Naive thymus-derived CD8-positive, alpha-beta T cell (primary cell): ENCODE measurements around the gene REEP1. TPM values are rescaled to one million over a fixed set of nuclear protein-coding genes. Genes with fewer than 3 reads are reported as not detected.
"Not testable (repeated sequence)": the region's sequence is repeated elsewhere in the genome, so short reads cannot be mapped to it uniquely, and the experiment has no call there.

ENCODE experiments used
- ATAC-seq, 2 donors: fragments of 150-1000 bp; cut with Tn5 transposase in 1 of 2; sonication (Bioruptor Pico), chemical (Tn5 transposase) in 1 of 2; 1 replicate in 1 of 2; 2 replicates in 1 of 2; pipeline ENCODE4 v1.10.0; 2021; ENCODE audit warnings: mild to moderate bottlenecking in 2 of 2, moderate library complexity in 2 of 2
- POLR2A ChIA-PET: fragments of 350-600 bp; sonication (Branson Sonifier 250); formaldehyde crosslinking; loops from one replicate; lab custom pipeline; 2021; ENCODE audit warnings: antibody characterized with exemption; lab: Charles Lee
- DNase-seq, 10 donors: peaks; one replicate each; pipeline versions ENCODE4 v3.0.0 to v3.0.0-alpha.2; 2020 to 2022
- H3K27ac Mint-ChIP-seq, 10 donors: one replicate each; pipeline ENCODE4 v1.8.0; 2020 to 2022; ENCODE audit warnings: mild to moderate bottlenecking in 10 of 10, mixed read lengths in 10 of 10, moderate library complexity in 4 of 10, inconsistent platforms in 1 of 10
- H3K27me3 Mint-ChIP-seq, 5 donors: one replicate each; pipeline ENCODE4 v1.8.0; 2021 to 2022; ENCODE audit warnings: mixed read lengths in 5 of 5
- H3K36me3 Mint-ChIP-seq, 3 donors: one replicate each; pipeline ENCODE4 v1.8.0; 2020 to 2022; ENCODE audit warnings: mixed read lengths in 3 of 3, mild to moderate bottlenecking in 2 of 3, inconsistent platforms in 1 of 3
- H3K4me1 Mint-ChIP-seq, 4 donors: one replicate each; pipeline ENCODE4 v1.8.0; 2021 to 2022; ENCODE audit warnings: mixed read lengths in 4 of 4
- H3K4me3 Mint-ChIP-seq, 10 donors: one replicate each; pipeline ENCODE4 v1.8.0; 2020 to 2022; ENCODE audit warnings: mild to moderate bottlenecking in 10 of 10, mixed read lengths in 10 of 10, moderate library complexity in 6 of 10, inconsistent platforms in 1 of 10
- H3K9me3 Mint-ChIP-seq, 9 donors: one replicate each; pipeline ENCODE4 v1.8.0; 2020 to 2022; ENCODE audit warnings: mixed read lengths in 9 of 9, mild to moderate bottlenecking in 3 of 9, inconsistent platforms in 1 of 9, moderate library complexity in 1 of 9
- polyA plus RNA-seq, 3 donors: library from polyadenylated mRNA; unstranded; fragments of 300-500 nt; fragmentation: Illumina TruSeq; gene quantifications; one replicate each; pipeline ENCODE4 v1.2.3, GENCODE V29; 2021
- total RNA-seq, 8 experiments: library from RNA in 2 of 8; stranded (reverse) in 2 of 8; gene quantifications; one replicate each; pipeline ENCODE4 v1.2.3 and lab custom pipeline; 2021 to 2026

The REEP1 gene
- total and polyA plus RNA-seq, 5 experiments from 2014 or later: 0.10 TPM; not detected in 4

GRCh38 chr2:86367499-86367777, 30.0 kb upstream of the REEP1 start:
- POLR2A ChIA-PET: interaction anchor here (1.8 kb wide), 1 partner anchor 74 kb away, joined by 4 read pairs; no protein-coding TSS in a partner anchor
- Mint-ChIP-seq H3K4me3 (peak overlapping the region in 1 of 10 donors; percentile 58), H3K4me1 (peaks cover 21 to 56% (median 43%) of the 10 kb centered on the region in 4 donors), H3K36me3 (peaks cover 0 to 4% (median 3%) of the 10 kb centered on the region in 3 donors), H3K27ac (peak overlapping the region in 6 of 10 donors; percentile 65 to 83 (median 72)), H3K9me3 (peaks cover 0 to 9% (median 1%) of the 10 kb centered on the region in 9 donors), H3K27me3 (no peaks in the 10 kb centered on the region)
- no peak for ATAC-seq
- DNase-seq: no peak

GRCh38 chr2:86366651-86367498, 29.4 kb upstream of the REEP1 start:
- no peak for DNase-seq
- no peak for ATAC-seq
- no peaks in the 10 kb centered on the region for H3K27me3 Mint-ChIP-seq
- peak overlapping the region in 2 of 10 donors; percentile 16 to 58 for H3K4me3 Mint-ChIP-seq
- peaks cover 0 to 4% (median 3%) of the 10 kb centered on the region in 3 donors for H3K36me3 Mint-ChIP-seq
- POLR2A ChIA-PET: interaction anchor here (1.2 to 1.8 kb wide), 2 partner anchors 29 to 75 kb away, joined by 3 to 4 read pairs; no protein-coding TSS in a partner anchor
- peaks cover 0 to 9% (median 1%) of the 10 kb centered on the region in 9 donors for H3K9me3 Mint-ChIP-seq
- peaks cover 16 to 51% (median 38%) of the 10 kb centered on the region in 4 donors for H3K4me1 Mint-ChIP-seq
- peak overlapping the region in 7 of 10 donors; percentile 30 to 83 (median 69) for H3K27ac Mint-ChIP-seq

- DNase-seq (no peak), ATAC-seq (no peak)
- peaks cover 0 to 4% (median 0%) of the 10 kb centered on the region in 3 donors for H3K36me3 Mint-ChIP-seq
- H3K9me3 Mint-ChIP-seq: peaks cover 0 to 6% (median 1%) of the 10 kb centered on the region in 9 donors
- peaks cover 11 to 31% (median 26%) of the 10 kb centered on the region in 4 donors for H3K4me1 Mint-ChIP-seq
- peaks cover 0 to 2% (median 0%) of the 10 kb centered on the region in 5 donors for H3K27me3 Mint-ChIP-seq
- H3K4me3 Mint-ChIP-seq: no peak overlapping the region
- POLR2A ChIA-PET: no interaction called here
- H3K27ac Mint-ChIP-seq: no peak overlapping the region
Observed at GRCh38 chr2:86364894-86365293, 27.5 kb upstream of the REEP1 start.

GRCh38 chr2:86360776-86361175, 23.4 kb upstream of the REEP1 start:
- Mint-ChIP-seq H3K4me3 (no peak overlapping the region), H3K9me3 (peaks cover 0 to 1% (median 0%) of the 10 kb centered on the region in 9 donors), H3K27me3 (peaks cover 0 to 4% (median 1%) of the 10 kb centered on the region in 5 donors), H3K4me1 (peaks cover 0 to 6% (median 0%) of the 10 kb centered on the region in 4 donors), H3K36me3 (no peaks in the 10 kb centered on the region), H3K27ac (no peak overlapping the region)
- ATAC-seq (no peak), DNase-seq (no peak)
- POLR2A ChIA-PET: no interaction called here

DNA sequence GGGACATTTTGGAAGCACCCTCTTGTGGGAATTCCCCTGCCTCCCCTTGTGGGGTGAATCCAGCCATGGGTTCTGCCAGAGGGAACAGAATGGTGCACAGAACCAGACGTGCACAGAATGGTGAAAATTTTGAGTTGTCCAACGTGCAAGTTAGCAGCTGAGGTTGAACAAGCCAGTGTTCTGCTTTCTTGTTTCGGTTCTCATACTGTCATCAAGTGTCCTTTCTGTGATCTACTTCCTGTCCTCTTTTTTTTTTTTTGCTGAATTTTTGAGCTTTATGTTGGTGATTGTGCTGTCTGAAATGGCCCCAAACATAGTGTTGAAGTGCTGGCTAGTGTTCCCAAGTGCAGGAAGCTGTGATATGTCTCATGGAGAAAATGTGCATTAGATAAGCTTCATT, 21.5 kb upstream of the REEP1 start:
- H3K27ac Mint-ChIP-seq: peak overlapping the region in 1 of 10 donors; percentile 49
- H3K4me1 Mint-ChIP-seq: peaks cover 0 to 6% (median 0%) of the 10 kb centered on the region in 4 donors
- POLR2A ChIA-PET: no interaction called here
- H3K27me3 Mint-ChIP-seq: peaks cover 0 to 6% (median 2%) of the 10 kb centered on the region in 5 donors
- ATAC-seq (no peak), DNase-seq (no peak)
- no peak overlapping the region for H3K4me3 Mint-ChIP-seq
- no peaks in the 10 kb centered on the region for H3K36me3 Mint-ChIP-seq
- no peaks in the 10 kb centered on the region for H3K9me3 Mint-ChIP-seq

DNA sequence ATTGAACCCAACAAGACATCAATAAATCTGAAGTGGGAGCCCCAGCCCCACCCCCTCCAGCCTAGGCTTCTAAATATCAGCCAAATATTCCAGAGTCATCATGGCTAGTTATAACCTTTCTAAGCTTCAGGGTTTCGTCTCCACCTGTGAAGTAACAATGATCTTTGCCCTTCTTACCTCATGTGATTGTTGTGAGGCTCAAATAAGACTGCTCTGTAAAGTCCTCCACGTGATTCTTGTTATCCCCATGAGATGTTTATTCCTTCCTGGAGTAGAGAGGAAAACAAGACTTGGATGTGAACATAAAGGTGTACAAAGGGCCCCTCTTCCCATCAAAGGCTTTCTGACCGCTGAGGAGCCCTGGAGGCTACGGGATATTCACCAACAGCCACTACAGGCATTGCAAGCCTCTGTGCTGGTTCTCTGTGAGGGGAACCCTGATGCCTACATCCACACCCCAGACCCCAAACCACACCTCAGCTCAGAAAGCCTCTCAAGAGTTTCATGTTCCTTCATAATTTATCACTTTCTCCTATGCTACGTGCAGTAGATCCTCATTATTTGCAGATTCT, 20.1 kb upstream of the REEP1 start:
- Mint-ChIP-seq H3K4me1 (peaks cover 0 to 6% (median 0%) of the 10 kb centered on the region in 4 donors), H3K4me3 (no peak overlapping the region), H3K36me3 (no peaks in the 10 kb centered on the region), H3K27me3 (peaks cover 0 to 8% (median 5%) of the 10 kb centered on the region in 5 donors), H3K27ac (no peak overlapping the region), H3K9me3 (no peaks in the 10 kb centered on the region)
- ATAC-seq: no peak
- no peak for DNase-seq
- POLR2A ChIA-PET: interaction anchor here (0.5 kb wide), 1 partner anchor 43 kb away, joined by 4 read pairs; no protein-coding TSS in a partner anchor

- peaks cover 0 to 8% (median 0%) of the 10 kb centered on the region in 9 donors for H3K9me3 Mint-ChIP-seq
- H3K27me3 Mint-ChIP-seq: peaks cover 6 to 18% (median 10%) of the 10 kb centered on the region in 5 donors
- H3K4me3 Mint-ChIP-seq: no peak overlapping the region
- H3K36me3 Mint-ChIP-seq: peaks cover 0 to 3% (median 0%) of the 10 kb centered on the region in 3 donors
- no peaks in the 10 kb centered on the region for H3K4me1 Mint-ChIP-seq
- ATAC-seq (no peak), DNase-seq (no peak)
- POLR2A ChIA-PET: no interaction called here
- H3K27ac Mint-ChIP-seq: peak overlapping the region in 1 of 10 donors; percentile 50
Observed at GRCh38 chr2:86352727-86353221, 15.3 kb upstream of the REEP1 start.

GRCh38 chr2:86352137-86352726, 14.8 kb upstream of the REEP1 start:
- ATAC-seq (no peak), DNase-seq (no peak)
- Mint-ChIP-seq H3K4me1 (no peaks in the 10 kb centered on the region), H3K36me3 (peaks cover 0 to 3% (median 0%) of the 10 kb centered on the region in 3 donors), H3K4me3 (no peak overlapping the region), H3K9me3 (peaks cover 0 to 8% (median 0%) of the 10 kb centered on the region in 9 donors), H3K27me3 (peaks cover 9 to 20% (median 16%) of the 10 kb centered on the region in 5 donors), H3K27ac (peak overlapping the region in 1 of 10 donors; percentile 50)
- POLR2A ChIA-PET: interaction anchor here (1.6 kb wide), 1 partner anchor 13 kb away, joined by 5 read pairs; no protein-coding TSS in a partner anchor

DNA sequence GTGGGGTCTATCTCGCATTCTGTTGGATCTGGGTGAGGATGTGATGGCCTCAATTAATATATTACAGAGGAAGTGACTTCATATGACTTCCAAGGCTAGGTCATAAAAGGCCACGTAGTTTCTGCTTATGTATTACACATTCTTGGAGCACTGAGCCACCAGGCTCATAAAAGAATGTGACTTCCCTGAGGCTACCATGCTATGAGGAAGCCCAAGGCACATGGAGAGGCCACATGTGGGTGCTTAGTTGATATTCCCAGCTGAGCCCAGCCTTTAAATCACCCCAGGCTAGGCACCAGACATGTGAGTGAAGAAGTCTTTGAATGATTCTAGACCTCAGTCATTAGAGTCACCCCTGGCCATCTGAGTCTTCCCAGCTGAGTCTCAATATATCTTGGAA, 13.3 kb upstream of the REEP1 start:
- DNase-seq: no peak
- Mint-ChIP-seq H3K36me3 (peaks cover 0 to 3% (median 0%) of the 10 kb centered on the region in 3 donors), H3K9me3 (peaks cover 0 to 8% (median 0%) of the 10 kb centered on the region in 9 donors), H3K4me3 (no peak overlapping the region), H3K4me1 (no peaks in the 10 kb centered on the region), H3K27ac (no peak overlapping the region), H3K27me3 (peaks cover 9 to 22% (median 17%) of the 10 kb centered on the region in 5 donors)
- POLR2A ChIA-PET: interaction anchor here (1.6 kb wide), 1 partner anchor 11 kb away, joined by 5 read pairs; no protein-coding TSS in a partner anchor
- no peak for ATAC-seq

GRCh38 chr2:86347401-86347800, 10.0 kb upstream of the REEP1 start:
- Mint-ChIP-seq H3K27ac (no peak overlapping the region), H3K27me3 (peaks cover 10 to 30% (median 17%) of the 10 kb centered on the region in 5 donors), H3K4me3 (no peak overlapping the region), H3K4me1 (no peaks in the 10 kb centered on the region), H3K36me3 (peaks cover 0 to 6% (median 4%) of the 10 kb centered on the region in 3 donors), H3K9me3 (peaks cover 0 to 8% (median 4%) of the 10 kb centered on the region in 9 donors)
- DNase-seq (no peak), ATAC-seq (no peak)
- POLR2A ChIA-PET: no interaction called here

DNA sequence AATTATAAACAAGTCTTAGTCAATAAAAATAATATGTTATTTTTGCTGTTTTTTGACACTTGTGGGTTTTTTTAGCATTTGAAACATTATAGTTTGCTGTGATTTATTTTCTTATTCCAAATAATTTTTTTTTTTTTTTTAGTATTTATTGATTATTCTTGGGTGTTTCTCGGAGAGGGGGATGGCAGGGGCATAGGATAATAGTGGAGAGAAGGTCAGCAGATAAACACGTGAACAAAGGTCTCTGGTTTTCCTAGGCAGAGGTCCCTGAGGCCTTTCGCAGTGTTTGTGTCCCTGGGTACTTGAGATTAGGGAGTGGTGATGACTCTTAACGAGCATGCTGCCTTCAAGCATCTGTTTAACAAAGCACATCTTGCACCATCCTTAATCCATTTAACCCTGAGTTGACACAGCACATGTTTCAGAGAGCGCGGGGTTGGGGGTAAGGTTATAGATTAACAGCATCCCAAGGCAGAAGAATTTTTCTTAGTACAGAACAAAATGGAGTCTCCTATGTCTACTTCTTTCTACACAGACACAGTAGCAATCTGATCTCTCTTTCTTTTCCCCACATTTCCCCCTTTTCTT, 8.5 kb upstream of the REEP1 start:
- H3K4me3 Mint-ChIP-seq, H3K27ac Mint-ChIP-seq, DNase-seq, POLR2A ChIA-PET, ATAC-seq, H3K4me1 Mint-ChIP-seq: not testable (repeated sequence)
- Mint-ChIP-seq H3K9me3 (peaks cover 6 to 23% (median 15%) of the 10 kb centered on the region in 9 donors), H3K27me3 (peaks cover 16 to 38% (median 21%) of the 10 kb centered on the region in 5 donors), H3K36me3 (peaks cover 4 to 14% (median 14%) of the 10 kb centered on the region in 3 donors)

DNA sequence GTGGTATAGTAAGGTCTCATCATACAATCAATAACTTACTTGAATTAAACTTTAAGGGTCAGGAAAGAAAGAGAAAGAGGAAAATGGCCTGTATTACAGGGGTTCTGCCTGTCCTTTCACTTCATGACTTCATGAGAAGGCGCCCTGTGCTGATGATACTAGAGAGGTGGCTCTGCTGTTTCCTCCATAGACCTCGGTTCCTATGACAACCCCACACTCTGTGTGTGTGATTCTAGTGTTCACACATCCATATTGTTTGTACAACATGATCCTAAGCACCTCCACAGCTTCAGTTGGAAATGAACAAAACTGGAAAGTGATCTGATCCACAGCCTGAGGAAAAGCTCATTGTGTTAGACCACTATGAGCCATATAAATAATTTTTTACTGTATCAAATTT, 7.0 kb upstream of the REEP1 start:
- ATAC-seq (no peak), DNase-seq (no peak)
- Mint-ChIP-seq H3K9me3 (peaks cover 6 to 32% (median 17%) of the 10 kb centered on the region in 9 donors), H3K4me1 (no peaks in the 10 kb centered on the region), H3K36me3 (peaks cover 5 to 21% (median 14%) of the 10 kb centered on the region in 3 donors), H3K4me3 (no peak overlapping the region), H3K27me3 (peaks cover 24 to 49% (median 33%) of the 10 kb centered on the region in 5 donors), H3K27ac (no peak overlapping the region)
- POLR2A ChIA-PET: no interaction called here
